Measurements from ENCODE around the gene ASS1. TPM values are rescaled to one million over a fixed set of nuclear protein-coding genes. Genes with fewer than 3 reads are reported as not detected.

ASS1 gene
- total and polyA plus RNA-seq, 11 donors: 31.5 to 154 (median 60.5) TPM

DNA sequence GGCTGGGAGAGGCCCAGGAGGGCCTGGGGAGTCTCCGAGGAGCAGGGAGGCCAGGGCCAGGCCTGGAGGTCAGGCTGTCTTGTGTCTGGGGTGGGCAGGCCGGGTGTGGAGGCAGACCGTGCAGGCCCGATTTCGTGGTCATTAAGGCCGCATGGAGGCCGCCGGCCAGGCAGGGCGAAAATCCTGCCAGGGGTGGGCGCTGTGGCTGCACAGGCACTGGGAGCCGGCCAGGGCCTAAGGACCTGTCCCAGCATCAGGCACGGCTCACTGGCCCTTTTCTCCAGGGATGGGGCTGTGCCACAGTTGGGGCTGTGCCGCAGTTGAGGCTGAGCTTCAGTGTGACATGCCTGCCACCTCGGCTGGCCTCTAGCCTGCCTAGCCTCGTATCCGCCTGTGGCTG is 35.9 kb downstream of the ASS1 start:
- no peak for DNase-seq

DNA sequence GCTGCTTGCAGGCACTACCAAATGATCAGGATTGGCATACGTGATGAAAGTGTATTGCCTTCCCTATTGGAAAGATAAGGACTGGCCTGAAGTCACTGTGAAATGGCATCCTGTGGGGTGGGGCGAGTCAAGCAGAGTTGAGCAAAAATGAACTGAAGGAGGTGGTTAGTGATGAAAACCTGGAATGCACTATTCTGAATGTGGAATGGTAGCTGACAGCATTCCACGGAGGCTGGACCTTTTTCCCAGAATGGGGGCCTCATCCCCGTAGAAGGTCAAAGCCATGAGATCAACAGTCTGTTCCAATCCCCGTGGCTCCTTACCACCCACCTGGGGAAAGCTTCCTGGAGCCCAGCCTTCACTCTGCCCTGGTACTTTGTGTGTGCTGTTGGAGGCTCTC is 37.7 kb downstream of the ASS1 start:
- no peaks in the 10 kb centered on the region for H3K27me3 ChIP-seq
- no peak for ATAC-seq
- no peak overlapping the region for H3K4me3 ChIP-seq
- no peak overlapping the region for H3K27ac ChIP-seq
- TF ChIP-seq POLR2A (IDR thresholded peaks at IDR 0.05): no peak
- TF ChIP-seq, protein P1, sequence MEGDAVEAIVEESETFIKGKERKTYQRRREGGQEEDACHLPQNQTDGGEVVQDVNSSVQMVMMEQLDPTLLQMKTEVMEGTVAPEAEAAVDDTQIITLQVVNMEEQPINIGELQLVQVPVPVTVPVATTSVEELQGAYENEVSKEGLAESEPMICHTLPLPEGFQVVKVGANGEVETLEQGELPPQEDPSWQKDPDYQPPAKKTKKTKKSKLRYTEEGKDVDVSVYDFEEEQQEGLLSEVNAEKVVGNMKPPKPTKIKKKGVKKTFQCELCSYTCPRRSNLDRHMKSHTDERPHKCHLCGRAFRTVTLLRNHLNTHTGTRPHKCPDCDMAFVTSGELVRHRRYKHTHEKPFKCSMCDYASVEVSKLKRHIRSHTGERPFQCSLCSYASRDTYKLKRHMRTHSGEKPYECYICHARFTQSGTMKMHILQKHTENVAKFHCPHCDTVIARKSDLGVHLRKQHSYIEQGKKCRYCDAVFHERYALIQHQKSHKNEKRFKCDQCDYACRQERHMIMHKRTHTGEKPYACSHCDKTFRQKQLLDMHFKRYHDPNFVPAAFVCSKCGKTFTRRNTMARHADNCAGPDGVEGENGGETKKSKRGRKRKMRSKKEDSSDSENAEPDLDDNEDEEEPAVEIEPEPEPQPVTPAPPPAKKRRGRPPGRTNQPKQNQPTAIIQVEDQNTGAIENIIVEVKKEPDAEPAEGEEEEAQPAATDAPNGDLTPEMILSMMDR (IDR thresholded peaks at IDR 0.05): no peak
- H3K9me3 ChIP-seq: no peaks in the 10 kb centered on the region
- peaks cover 0 to 61% (median 4%) of the 10 kb centered on the region in 9 donors for H3K36me3 ChIP-seq
- intact Hi-C loops (cut with DNase I): loop anchor here in 1 of 10 donors (10.0 kb wide), 1 partner anchor 182 kb away; the partner anchor contains the start of gene PRDM12
- H3K4me1 ChIP-seq: no peaks in the 10 kb centered on the region
- 65 to 80% (median 76%) methylated on average over 5 of the region's 5 CpGs for WGBS, 4 donors
- DNase-seq: no peak

More for the DNA sequence above, 35.9 kb downstream of the ASS1 start:
- Histone ChIP-seq H3K36me3 (peaks cover 0 to 69% (median 4%) of the 10 kb centered on the region in 9 donors), H3K4me1 (no peaks in the 10 kb centered on the region), H3K4me3 (no peak overlapping the region), H3K9me3 (no peaks in the 10 kb centered on the region), H3K27me3 (no peaks in the 10 kb centered on the region), H3K27ac (no peak overlapping the region)
- intact Hi-C loops (cut with DNase I): loop anchor here in 1 of 10 donors (10.0 kb wide), 1 partner anchor 184 kb away; the partner anchor contains the start of gene PRDM12
- 81 to 90% (median 86%) methylated on average over 9 to 16 of the region's 16 CpGs for WGBS, 4 donors
- no peak for TF ChIP-seq POLR2A (IDR thresholded peaks at IDR 0.05)
- TF ChIP-seq, protein P1 (IDR thresholded peaks at IDR 0.05): no peak
- ATAC-seq: no peak

DNA sequence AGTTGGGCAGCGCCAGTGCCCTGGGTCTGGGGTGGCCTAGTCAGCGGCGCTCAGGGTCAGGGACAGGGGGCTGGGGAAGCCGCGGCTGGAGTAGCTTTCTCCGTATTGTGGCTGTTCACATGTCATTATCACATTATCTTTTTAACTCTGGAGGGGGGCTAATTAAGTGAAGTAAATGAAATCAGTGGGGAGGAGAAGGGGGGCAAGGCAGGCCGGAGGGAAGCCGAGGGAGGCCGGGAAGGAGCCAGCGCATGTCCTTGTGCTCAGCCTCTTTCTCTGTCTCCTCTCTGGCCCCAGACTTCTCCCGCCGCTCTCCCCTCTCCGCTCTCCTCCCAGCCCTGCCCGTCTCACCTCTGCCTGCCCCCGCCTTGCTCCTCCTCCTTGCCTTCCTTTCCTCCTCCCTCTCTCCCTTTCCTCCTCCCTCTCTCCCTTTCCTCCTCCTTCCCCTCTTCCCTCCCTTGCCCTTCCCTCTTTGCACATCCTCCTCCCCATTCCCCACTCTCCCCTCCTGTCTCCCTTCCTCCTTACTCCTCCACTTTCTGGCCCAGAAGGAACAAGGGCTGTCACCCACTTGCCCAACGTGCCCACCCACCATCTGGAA is 38.7 kb downstream of the ASS1 start:
- Histone ChIP-seq H3K27ac (no peak overlapping the region), H3K9me3 (no peaks in the 10 kb centered on the region), H3K4me1 (no peaks in the 10 kb centered on the region), H3K36me3 (peaks cover 0 to 53% (median 4%) of the 10 kb centered on the region in 9 donors), H3K4me3 (no peak overlapping the region), H3K27me3 (no peaks in the 10 kb centered on the region)
- ATAC-seq (no peak), DNase-seq (no peak)
- intact Hi-C loops (cut with DNase I): loop anchor here in 1 of 10 donors (10.0 kb wide), 1 partner anchor 181 kb away; the partner anchor contains the start of gene PRDM12
- TF ChIP-seq, protein P1 (IDR thresholded peaks at IDR 0.05): no peak
- no peak for TF ChIP-seq POLR2A (IDR thresholded peaks at IDR 0.05)
- 65 to 78% (median 73%) methylated on average over 16 of the region's 16 CpGs for WGBS, 4 donors

DNA sequence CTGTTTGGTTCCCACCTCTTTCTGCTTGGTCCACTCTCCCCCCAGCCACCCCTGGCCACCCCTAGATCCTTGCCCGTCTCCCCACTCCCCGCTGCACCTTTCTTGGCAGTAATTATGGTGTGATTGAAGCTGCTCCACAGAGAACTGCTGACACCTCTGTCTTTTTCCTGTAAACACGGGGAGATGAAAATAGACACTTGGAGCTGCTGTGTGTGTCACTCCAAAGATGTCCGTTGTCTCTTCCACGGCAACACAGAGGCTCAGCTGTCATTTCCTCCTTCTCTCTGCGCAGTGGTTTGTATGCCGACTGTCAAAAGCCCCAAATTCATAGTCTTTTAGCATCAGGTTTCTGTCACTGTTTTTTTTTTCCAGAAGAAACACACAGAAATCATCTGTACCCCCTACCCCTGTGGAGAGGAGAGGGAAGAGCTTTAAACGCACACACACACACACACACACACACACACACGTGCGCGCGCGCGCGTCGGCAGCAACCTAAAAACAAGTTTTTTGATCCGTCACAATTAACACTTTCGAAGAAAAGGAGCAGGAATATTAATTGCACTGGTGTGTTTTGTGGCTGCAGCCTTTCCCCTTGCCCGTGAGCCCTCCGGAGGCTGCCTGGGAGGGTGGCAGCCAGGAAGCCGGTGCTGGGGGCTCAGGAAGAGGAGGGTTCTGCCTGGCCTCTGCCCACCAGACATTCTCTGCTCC is 39.8 kb downstream of the ASS1 start:
- TF ChIP-seq, protein P1 (IDR thresholded peaks at IDR 0.05): no peak
- no peak for TF ChIP-seq POLR2A (IDR thresholded peaks at IDR 0.05)
- no peak overlapping the region for H3K4me3 ChIP-seq
- no peaks in the 10 kb centered on the region for H3K9me3 ChIP-seq
- no peak for ATAC-seq
- no peaks in the 10 kb centered on the region for H3K27me3 ChIP-seq
- intact Hi-C loops (cut with DNase I): loop anchor here in 1 of 10 donors (10.0 kb wide), 1 partner anchor 180 kb away; the partner anchor contains the start of gene PRDM12
- no peak for DNase-seq
- peaks cover 0 to 50% (median 5%) of the 10 kb centered on the region in 9 donors for H3K36me3 ChIP-seq
- 86 to 87% (median 87%) methylated on average over 21 of the region's 21 CpGs for WGBS, 4 donors
- no peak overlapping the region for H3K27ac ChIP-seq
- no peaks in the 10 kb centered on the region for H3K4me1 ChIP-seq
